Measurements from ENCODE around the gene ANXA3.

ANXA3 gene

GRCh38 chr4:78621395-78621794, 69.8 kb downstream of the ANXA3 start:
- no peak for DNase-seq (ENCODE audit: low read depth)
- no peak overlapping the region for H3K4me3 ChIP-seq (ENCODE audit: low read depth, low read length)
- TF ChIP-seq CTCF (IDR thresholded peaks at IDR 0.05; ENCODE audit: low read depth, low read length, missing control alignments) = no peak

DNA sequence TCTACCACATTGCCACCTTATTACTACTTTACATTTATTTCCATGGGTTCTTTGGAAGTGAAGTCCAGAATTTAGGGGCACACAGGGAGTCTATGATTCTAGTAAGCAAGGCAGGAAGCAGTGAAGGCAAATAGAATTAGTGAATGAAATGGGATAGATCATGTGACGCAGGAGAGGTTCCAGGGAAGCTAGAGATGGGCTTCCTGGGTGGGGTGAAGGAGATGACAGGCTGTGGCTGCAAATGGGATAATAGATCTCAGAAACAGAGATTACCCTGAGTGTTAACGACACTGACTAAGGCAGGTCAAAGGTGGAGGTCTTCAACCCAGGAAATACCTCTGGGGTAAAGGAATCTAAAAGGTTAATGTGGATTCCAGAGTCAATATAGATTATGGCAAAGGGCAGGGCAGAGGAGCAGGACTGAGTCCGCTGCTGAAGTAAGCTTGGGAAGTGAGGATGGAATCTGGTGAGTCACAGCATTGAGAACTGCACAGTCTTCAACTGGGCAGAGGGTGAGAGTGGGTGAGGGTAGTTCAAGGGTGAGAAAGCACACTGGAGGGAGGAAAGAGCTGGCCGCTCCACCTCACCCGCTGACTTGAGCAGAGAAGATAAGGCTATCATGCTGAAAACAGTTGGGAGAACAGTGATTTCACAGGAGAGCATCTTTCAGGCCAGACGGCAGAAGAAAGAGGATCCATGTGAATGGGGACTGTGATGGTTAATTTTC, 70.8 kb downstream of the ANXA3 start:
- DNase-seq (ENCODE audit: low read depth) = no peak
- no peak for TF ChIP-seq CTCF (IDR thresholded peaks at IDR 0.05; ENCODE audit: low read depth, low read length, missing control alignments)
- no peak overlapping the region for H3K4me3 ChIP-seq (ENCODE audit: low read depth, low read length)

- TF ChIP-seq CTCF (IDR thresholded peaks at IDR 0.05; ENCODE audit: low read depth, low read length, missing control alignments) = no peak
- DNase-seq (ENCODE audit: low read depth) = no peak
Measured at GRCh38 chr4:78624048-78624447, 72.5 kb downstream of the ANXA3 start.

GRCh38 chr4:78625073-78625472, 73.5 kb downstream of the ANXA3 start:
- DNase-seq (ENCODE audit: low read depth) = no peak
- H3K4me3 ChIP-seq (ENCODE audit: low read depth, low read length) = no peak overlapping the region
- TF ChIP-seq CTCF (IDR thresholded peaks at IDR 0.05; ENCODE audit: low read depth, low read length, missing control alignments) = no peak

More at GRCh38 chr4:78624048-78624447, 72.5 kb downstream of the ANXA3 start:
- H3K4me3 ChIP-seq (ENCODE audit: low read depth, low read length) = no peak overlapping the region

DNA sequence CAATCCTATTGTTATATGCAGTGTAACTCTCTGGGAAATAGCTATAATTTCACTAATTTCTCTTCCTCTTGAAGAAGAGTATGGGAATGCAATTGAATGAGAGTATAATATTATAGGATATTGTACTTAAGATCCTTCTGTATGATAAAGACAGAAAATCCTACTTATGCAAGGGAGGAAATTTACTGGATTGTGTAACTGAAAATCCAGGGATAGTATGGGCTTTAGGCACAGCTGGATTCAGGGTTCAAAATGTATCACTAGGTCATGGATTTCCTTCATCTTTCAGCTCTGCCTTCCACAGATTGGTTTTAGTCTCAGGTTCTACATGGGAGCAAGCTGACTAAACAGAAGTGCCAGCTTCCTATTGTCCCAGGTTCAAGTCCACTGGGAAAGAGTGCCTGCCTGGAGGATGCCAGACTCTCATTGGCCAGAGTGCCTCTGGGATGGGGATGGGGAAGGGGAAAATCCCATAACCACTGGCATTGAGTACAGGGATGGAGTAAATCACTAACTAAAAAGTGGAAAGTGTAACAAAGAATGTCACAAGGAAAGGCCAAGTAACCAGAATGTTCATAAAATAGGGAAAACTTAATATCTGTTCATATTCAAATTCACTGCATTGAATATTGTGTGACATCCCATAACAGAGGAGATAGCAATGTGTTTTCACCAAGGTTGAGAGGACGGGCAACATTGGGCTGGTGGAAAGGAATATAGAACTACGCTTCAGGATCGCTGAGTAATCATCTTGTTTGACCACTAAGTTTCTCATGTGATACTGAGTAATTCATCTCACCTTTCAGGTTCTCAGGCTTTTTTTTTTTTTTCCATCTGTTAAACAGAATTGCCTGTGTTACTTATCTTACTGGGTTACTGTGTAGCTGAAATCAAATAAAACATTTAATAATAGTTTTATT, 75.7 kb downstream of the ANXA3 start:
- no peak overlapping the region for H3K4me3 ChIP-seq (ENCODE audit: low read depth, low read length)
- DNase-seq (ENCODE audit: low read depth) = no peak
- no peak for TF ChIP-seq CTCF (IDR thresholded peaks at IDR 0.05; ENCODE audit: low read depth, low read length, missing control alignments)

GRCh38 chr4:78627966-78628678, 76.6 kb downstream of the ANXA3 start:
- no peak overlapping the region for H3K4me3 ChIP-seq (ENCODE audit: low read depth, low read length)
- DNase-seq (ENCODE audit: low read depth) = no peak
- no peak for TF ChIP-seq CTCF (IDR thresholded peaks at IDR 0.05; ENCODE audit: low read depth, low read length, missing control alignments)
